GM23338 (cell line): ENCODE results near the gene ESPN. TPM values are rescaled to one million over a fixed set of nuclear protein-coding genes. Genes with fewer than 3 reads are reported as not detected.

Experiments used
- ATAC-seq: fragments of 200-7000 bp; cut with Tn5 transposase; 3 replicates; pipeline ENCODE4 v1.9.1; 2020
- DNase-seq: peaks from one replicate; pipeline ENCODE4 v3.0.0-alpha.2; 2015; ENCODE audit warnings: low spot score
- H2AFZ ChIP-seq: fragments of 200-600 bp; sonication (generic); 2 replicates; pipeline ENCODE4 v1.8.0; 2016; ENCODE audit warnings: antibody characterized with exemption, mild to moderate bottlenecking, moderate library complexity
- H3F3A ChIP-seq: fragments of 200-600 bp; sonication (generic); replicated peaks from 2 replicates; pipeline ENCODE4 v1.8.0; 2017; ENCODE audit warnings: antibody characterized with exemption, mixed run types, low read depth
- H3K27ac ChIP-seq: fragments of 200-600 bp; sonication (generic); 2 replicates; pipeline ENCODE4 v1.6.1; 2016; ENCODE audit warnings: low read depth
- H3K27me3 ChIP-seq: fragments of 200-600 bp; sonication (generic); 2 replicates; pipeline ENCODE4 v1.8.0; 2016; ENCODE audit warnings: mild to moderate bottlenecking, mixed run types, moderate library complexity; ENCODE audit not compliant: insufficient read depth
- H3K36me3 ChIP-seq: fragments of 200-600 bp; sonication (generic); 2 replicates; pipeline ENCODE4 v1.8.0; 2016; ENCODE audit warnings: mild to moderate bottlenecking; ENCODE audit not compliant: insufficient read depth
- H3K4me1 ChIP-seq: fragments of 200-600 bp; sonication (generic); 2 replicates; pipeline ENCODE4 v1.8.0; 2016; ENCODE audit warnings: mild to moderate bottlenecking, moderate library complexity; ENCODE audit not compliant: insufficient read depth
- H3K4me2 ChIP-seq: fragments of 200-600 bp; sonication (generic); 2 replicates; pipeline ENCODE4 v1.7.1; 2017; ENCODE audit warnings: mixed run types
- H3K4me3 ChIP-seq: fragments of 200-600 bp; sonication (generic); 2 replicates; pipeline ENCODE4 v1.6.1; 2016; ENCODE audit warnings: mixed run types
- H3K79me2 ChIP-seq: fragments of 200-600 bp; sonication (generic); replicated peaks from 2 replicates; pipeline ENCODE4 v1.8.0; 2017; ENCODE audit warnings: mild to moderate bottlenecking; ENCODE audit not compliant: insufficient read depth
- H3K9me2 ChIP-seq: fragments of 200-600 bp; sonication (generic); 2 replicates; pipeline ENCODE4 v1.8.0; 2017; ENCODE audit not compliant: insufficient read depth
- H4K20me1 ChIP-seq: fragments of 200-600 bp; sonication (generic); replicated peaks from 2 replicates; pipeline ENCODE4 v1.8.0; 2017; ENCODE audit warnings: mild to moderate bottlenecking; ENCODE audit not compliant: insufficient read depth
- H3K27ac Mint-ChIP-seq: 2 replicates; pipeline ENCODE4 v1.8.0; 2020; ENCODE audit warnings: inconsistent platforms, mild to moderate bottlenecking, moderate library complexity, mixed read lengths
- H3K27me3 Mint-ChIP-seq: 3 replicates; pipeline ENCODE4 v1.8.0; 2022; ENCODE audit warnings: low read depth, mild to moderate bottlenecking, moderate library complexity, mixed read lengths, inconsistent platforms; ENCODE audit not compliant: insufficient read depth, poor library complexity
- H3K36me3 Mint-ChIP-seq: 3 replicates; pipeline ENCODE4 v1.8.0; 2021; ENCODE audit warnings: low read depth, mild to moderate bottlenecking, inconsistent platforms, moderate library complexity, mixed read lengths
- H3K4me1 Mint-ChIP-seq: 3 replicates; pipeline ENCODE4 v1.8.0; 2020; ENCODE audit warnings: mild to moderate bottlenecking, inconsistent platforms, mixed read lengths
- H3K4me3 Mint-ChIP-seq: 3 replicates; pipeline ENCODE4 v1.8.0; 2021; ENCODE audit warnings: moderate library complexity, mild to moderate bottlenecking, inconsistent platforms, mixed read lengths
- H3K9me3 Mint-ChIP-seq: 3 replicates; pipeline ENCODE4 v1.8.0; 2020; ENCODE audit warnings: moderate library complexity, mild to moderate bottlenecking, inconsistent platforms, mixed read lengths
- EZH2phosphoT487 ChIP-seq: fragments of 200-600 bp; sonication (generic); IDR thresholded peaks from one replicate; pipeline ENCODE4 v1.8.1; 2018; ENCODE audit warnings: antibody characterized with exemption; ENCODE audit not compliant: unreplicated experiment
- JUNB ChIP-seq: IDR thresholded peaks from one replicate; pipeline ENCODE4 v1.6.1; 2016; ENCODE audit warnings: antibody characterized with exemption; ENCODE audit not compliant: unreplicated experiment
- REST ChIP-seq: IDR thresholded peaks from one replicate; pipeline ENCODE4 v1.6.1; 2018; ENCODE audit warnings: antibody characterized with exemption; ENCODE audit not compliant: unreplicated experiment
- STAT1 ChIP-seq: IDR thresholded peaks from one replicate; pipeline ENCODE4 v1.6.1; 2016; ENCODE audit warnings: antibody characterized with exemption; ENCODE audit not compliant: unreplicated experiment
- ZNF462 ChIP-seq: fragments of 250-450 bp; sonication (Bioruptor Pico); IDR thresholded peaks from 2 replicates; pipeline ENCODE4 v1.5.0; 2020; ENCODE audit warnings: mild to moderate bottlenecking, moderate library complexity
- polyA plus RNA-seq: library from polyadenylated mRNA; unstranded; fragments of >200 nt; fragmentation: Nextera tagmentation; extraction: Ambion mirVana; gene quantifications from 2 replicates; pipeline ENCODE4 v1.2.1, GENCODE V29; 2016
- total RNA-seq: library from RNA; depleted of rRNA; stranded (reverse); fragments of >200 nt; shearing (Covaris generic); gene quantifications from 2 replicates; pipeline ENCODE4 v1.2.3, GENCODE V29; 2014

ESPN gene
- total and polyA plus RNA-seq, 2 experiments from 2014 or later, result 12.2 to 13.6 TPM

- no peak for TF ChIP-seq ZNF462
- no peak for TF ChIP-seq JUNB
Measured at GRCh38 chr1:6497215-6497866, 72.8 kb downstream of the ESPN start (continued).

- Histone ChIP-seq H3K9me2 (no peaks in the 10 kb centered on the region), H3K4me2 (peak overlapping the region; percentile 87), H4K20me1 (no peaks in the 10 kb centered on the region), H3K27me3 (peaks cover 30% of the 10 kb centered on the region), H3K4me1 (peaks cover 18% of the 10 kb centered on the region), H3K79me2 (no peaks in the 10 kb centered on the region), H3K36me3 (no peaks in the 10 kb centered on the region), H2AFZ (no peak overlapping the region), H3K4me3 (peak overlapping the region; percentile 70), H3F3A (0 out of 2 replicates have a peak, but pooled peaks cover 2% of the 10 kb centered on the region), H3K27ac (no peak overlapping the region)
- DNase-seq, result no peak
- H3K9me3 Mint-ChIP-seq, result no peaks in the 10 kb centered on the region
- TF ChIP-seq STAT1 (no peak), JUNB (no peak), REST (no peak), EZH2phosphoT487 (no peak)
- H3K4me3 Mint-ChIP-seq, result peak overlapping the region; percentile 73
- no peaks in the 10 kb centered on the region for H3K36me3 Mint-ChIP-seq
- no peak overlapping the region for H3K27ac Mint-ChIP-seq
- no peak for ATAC-seq
- H3K4me1 Mint-ChIP-seq, result peaks cover 19% of the 10 kb centered on the region
- peaks cover 38% of the 10 kb centered on the region for H3K27me3 Mint-ChIP-seq
Measured at GRCh38 chr1:6497867-6498575, 73.4 kb downstream of the ESPN start.
